A673 (cell line): ENCODE measurements around the gene NKAPD1. TPM values are rescaled to one million over a fixed set of nuclear protein-coding genes. Genes with fewer than 3 reads are reported as not detected.
A peak's percentile ranks its signal among the peaks of the same experiment; 100 is the strongest.

Experiments used
- BruUV-seq: library from RNA; stranded (reverse); fragments of 400-500 nt; replicated peaks from 2 replicates; lab custom pipeline; 2021; lab: Mats Ljungman, UMichigan
- CTCF ChIA-PET: fragments of 300-600 bp; sonication (Branson Sonifier 250); formaldehyde crosslinking; loops from one replicate; lab custom pipeline; 2022; ENCODE audit warnings: antibody characterized with exemption; lab: Charles Lee
- POLR2A ChIA-PET: fragments of 300-600 bp; sonication (Branson Sonifier 250); formaldehyde crosslinking; loops from one replicate; lab custom pipeline; 2022; ENCODE audit warnings: antibody characterized with exemption; ENCODE audit not compliant: low non-redundant PET; lab: Charles Lee
- DNase-seq: peaks from one replicate; pipeline ENCODE4 v3.0.0-alpha.2; 2015; ENCODE audit warnings: low spot score
- H3K27ac ChIP-seq: fragments of 200-600 bp; sonication (generic); 2 replicates; pipeline ENCODE4 v1.5.1; 2016; ENCODE audit warnings: mixed run types, low read depth, mild to moderate bottlenecking, mixed read lengths, antibody characterized with exemption, low read length; ENCODE audit not compliant: poor library complexity, severe bottlenecking
- H3K27me3 ChIP-seq: fragments of 200-600 bp; sonication (generic); replicated peaks from 2 replicates; pipeline ENCODE4 v1.6.1; 2017; ENCODE audit warnings: mixed run types, low read depth, mild to moderate bottlenecking, mixed read lengths, antibody characterized with exemption, low read length; ENCODE audit not compliant: insufficient read depth, poor library complexity
- H3K36me3 ChIP-seq: fragments of 200-600 bp; sonication (generic); 2 replicates; pipeline ENCODE4 v1.6.1; 2016; ENCODE audit warnings: mixed run types, mild to moderate bottlenecking, mixed read lengths, antibody characterized with exemption, low read length; ENCODE audit not compliant: insufficient read depth, poor library complexity, severe bottlenecking
- H3K4me1 ChIP-seq: fragments of 200-600 bp; sonication (generic); 2 replicates; pipeline ENCODE4 v1.6.1; 2017; ENCODE audit warnings: mixed run types, mild to moderate bottlenecking, mixed read lengths, antibody characterized with exemption, low read length; ENCODE audit not compliant: insufficient read depth, poor library complexity, severe bottlenecking
- H3K4me3 ChIP-seq: fragments of 200-600 bp; sonication (generic); 2 replicates; pipeline ENCODE4 v1.5.1; 2016; ENCODE audit warnings: low read depth, mixed run types, mild to moderate bottlenecking, mixed read lengths, low read length; ENCODE audit not compliant: poor library complexity, severe bottlenecking
- H3K9me3 ChIP-seq: fragments of 200-600 bp; sonication (generic); 2 replicates; pipeline ENCODE4 v1.6.1; 2016; ENCODE audit warnings: mixed run types, low read depth, mild to moderate bottlenecking, mixed read lengths, antibody characterized with exemption, low read length; ENCODE audit not compliant: poor library complexity, severe bottlenecking
- EZH2 ChIP-seq: fragments of 200-600 bp; sonication (generic); IDR thresholded peaks from 2 replicates; pipeline ENCODE4 v1.6.1; 2017; ENCODE audit warnings: borderline replicate concordance, low read depth, mild to moderate bottlenecking, mixed read lengths, antibody characterized with exemption, low read length; ENCODE audit not compliant: poor library complexity, severe bottlenecking
- intact Hi-C: fragments of 100-400 bp; cut with micrococcal nuclease; formaldehyde crosslinking; loops from one replicate; pipeline ENCODE4 v1.10.0; 2022; ENCODE audit not compliant: unreplicated experiment
- total RNA-seq: library from RNA; stranded (reverse); gene quantifications from 2 replicates; pipeline ENCODE4 v1.2.3, GENCODE V29; 2021
- TF ChIP-seq, protein P1 (sequence below): fragments of 300-800, 200-600 bp; sonication (generic); conservative IDR thresholded peaks from 2 replicates; pipeline ENCODE4 v1.5.1; 2017; ENCODE audit warnings: low read depth, mild to moderate bottlenecking, antibody characterized with exemption, low read length, moderate library complexity, mixed read lengths

NKAPD1 gene
- total RNA-seq, 1 experiment from 2014 or later: 30.4 TPM

DNA sequence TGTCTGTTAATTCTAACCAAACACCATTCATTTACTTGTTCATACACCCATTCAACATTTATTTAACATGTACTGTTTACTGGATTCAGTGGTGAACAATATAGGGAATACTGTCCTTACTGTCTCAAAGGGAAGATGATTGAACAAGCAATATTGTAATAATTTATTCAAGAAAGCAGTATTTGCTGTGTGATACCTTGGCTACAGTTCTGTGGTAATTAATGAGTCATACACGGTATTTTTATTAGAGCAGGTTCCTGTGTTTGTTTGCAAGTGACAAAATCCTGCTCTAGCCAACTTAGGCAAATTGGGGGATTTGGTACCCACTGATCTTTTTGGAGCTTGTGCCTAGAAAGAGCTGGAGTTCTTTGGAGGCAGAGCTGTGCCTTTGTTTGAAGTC lies 16.0 kb upstream of the NKAPD1 start:
- Histone ChIP-seq H3K4me3 (no peak overlapping the region), H3K36me3 (peaks cover 65% of the 10 kb centered on the region), H3K27ac (no peak overlapping the region), H3K9me3 (no peaks in the 10 kb centered on the region), H3K4me1 (no peaks in the 10 kb centered on the region), H3K27me3 (no peaks in the 10 kb centered on the region)
- POLR2A ChIA-PET: no interaction called here
- intact Hi-C loops: no loop called here
- no peak for TF ChIP-seq EZH2
- TF ChIP-seq, protein P1, sequence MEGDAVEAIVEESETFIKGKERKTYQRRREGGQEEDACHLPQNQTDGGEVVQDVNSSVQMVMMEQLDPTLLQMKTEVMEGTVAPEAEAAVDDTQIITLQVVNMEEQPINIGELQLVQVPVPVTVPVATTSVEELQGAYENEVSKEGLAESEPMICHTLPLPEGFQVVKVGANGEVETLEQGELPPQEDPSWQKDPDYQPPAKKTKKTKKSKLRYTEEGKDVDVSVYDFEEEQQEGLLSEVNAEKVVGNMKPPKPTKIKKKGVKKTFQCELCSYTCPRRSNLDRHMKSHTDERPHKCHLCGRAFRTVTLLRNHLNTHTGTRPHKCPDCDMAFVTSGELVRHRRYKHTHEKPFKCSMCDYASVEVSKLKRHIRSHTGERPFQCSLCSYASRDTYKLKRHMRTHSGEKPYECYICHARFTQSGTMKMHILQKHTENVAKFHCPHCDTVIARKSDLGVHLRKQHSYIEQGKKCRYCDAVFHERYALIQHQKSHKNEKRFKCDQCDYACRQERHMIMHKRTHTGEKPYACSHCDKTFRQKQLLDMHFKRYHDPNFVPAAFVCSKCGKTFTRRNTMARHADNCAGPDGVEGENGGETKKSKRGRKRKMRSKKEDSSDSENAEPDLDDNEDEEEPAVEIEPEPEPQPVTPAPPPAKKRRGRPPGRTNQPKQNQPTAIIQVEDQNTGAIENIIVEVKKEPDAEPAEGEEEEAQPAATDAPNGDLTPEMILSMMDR: no peak
- no TSS peak for BruUV-seq
- CTCF ChIA-PET: no interaction called here
- no peak for DNase-seq

DNA sequence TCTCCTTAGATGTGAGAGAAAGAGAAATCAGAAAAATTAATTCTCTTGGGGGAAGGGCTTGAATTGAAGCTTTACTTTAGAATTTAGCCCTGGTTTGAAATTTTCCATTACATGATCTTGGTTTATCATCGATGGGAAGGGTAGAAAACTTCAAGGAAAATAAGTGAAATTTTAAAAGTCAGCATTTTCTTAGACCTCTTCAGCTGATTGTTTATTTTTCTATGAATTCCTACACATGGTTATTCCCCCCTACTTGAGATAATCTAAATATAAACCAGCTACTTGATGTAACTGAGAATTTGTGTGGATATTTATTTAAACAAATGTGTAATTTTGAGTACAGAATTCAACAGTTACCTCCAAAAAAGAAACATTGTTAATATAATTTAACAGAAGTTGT lies 11.2 kb upstream of the NKAPD1 start:
- H3K36me3 ChIP-seq: peaks cover 40% of the 10 kb centered on the region
- H3K4me3 ChIP-seq: no peak overlapping the region
- POLR2A ChIA-PET: no interaction called here
- intact Hi-C loops: no loop called here
- CTCF ChIA-PET: no interaction called here
- BruUV-seq: TSS peak; percentile 40
- H3K9me3 ChIP-seq: no peaks in the 10 kb centered on the region
- H3K27ac ChIP-seq: no peak overlapping the region
- no peaks in the 10 kb centered on the region for H3K4me1 ChIP-seq
- no peaks in the 10 kb centered on the region for H3K27me3 ChIP-seq
- DNase-seq: no peak
- no peak for TF ChIP-seq EZH2
- TF ChIP-seq, protein P1: no peak

DNA sequence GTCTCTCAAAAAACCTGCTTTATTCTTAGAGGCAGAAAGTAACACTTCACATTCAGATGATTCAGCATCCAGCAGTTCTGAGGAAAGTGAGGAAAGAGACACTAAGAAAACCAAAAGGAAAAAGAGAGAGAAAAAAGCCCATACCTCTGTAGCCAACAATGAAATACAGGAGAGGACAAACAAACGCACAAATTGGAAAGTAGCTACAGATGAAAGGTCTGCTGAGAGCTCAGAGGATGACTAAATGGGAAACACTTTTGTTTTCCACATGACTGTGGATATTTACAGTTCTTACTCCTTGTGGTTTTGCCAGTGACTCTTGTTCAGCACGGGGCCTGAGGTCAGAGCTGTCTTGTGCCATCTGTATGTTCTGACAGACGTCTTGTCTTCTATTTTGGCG lies 8.6 kb downstream of the NKAPD1 start:
- ChIA-PET POLR2A (interaction anchor here (0.7 kb wide), 1 partner anchor 31 kb away, joined by 3 read pairs; no protein-coding TSS in a partner anchor), CTCF (no interaction called here)
- H3K36me3 ChIP-seq: peaks cover 68% of the 10 kb centered on the region

More for the DNA sequence above, 8.6 kb downstream of the NKAPD1 start:
- BruUV-seq: no TSS peak
- Histone ChIP-seq H3K27me3 (no peaks in the 10 kb centered on the region), H3K9me3 (no peaks in the 10 kb centered on the region), H3K27ac (no peak overlapping the region), H3K4me1 (peaks cover 6% of the 10 kb centered on the region), H3K4me3 (no peak overlapping the region)
- no peak for DNase-seq
- intact Hi-C loops: loop anchor here (10.0 kb wide), 1 partner anchor 148 kb away; the partner anchor contains the start of gene DIXDC1
- TF ChIP-seq, protein P1: no peak
- TF ChIP-seq EZH2: no peak
